Lower leg skin (tissue), 4 donors: ENCODE measurements around the gene TAX1BP3. TPM values are rescaled to one million over a fixed set of nuclear protein-coding genes. Genes with fewer than 3 reads are reported as not detected.

ENCODE experiments used
- DNase-seq, 2 donors: peaks; one replicate each; pipeline ENCODE4 v3.0.0-alpha.2; 2019; ENCODE audit warnings: low spot score in 2 of 2
- H3K4me3 ChIP-seq: fragments of 200-600 bp; sonication (generic); 2 replicates; pipeline ENCODE4 v1.5.1; 2017; ENCODE audit warnings: mild to moderate bottlenecking, low read depth; ENCODE audit not compliant: poor library complexity, severe bottlenecking
- CTCF ChIP-seq, 3 donors: fragments of 450-650 bp; IDR thresholded peaks; one replicate each; pipeline ENCODE4 v1.5.1; 2016; ENCODE audit warnings: antibody characterized with exemption in 3 of 3, mild to moderate bottlenecking in 3 of 3, moderate library complexity in 2 of 3
- POLR2A ChIP-seq, 2 donors: fragments of 450-650 bp; IDR thresholded peaks; one replicate each; pipeline ENCODE4 v1.6.1; 2016 to 2017; ENCODE audit warnings: antibody characterized with exemption in 2 of 2, mild to moderate bottlenecking in 1 of 2, moderate library complexity in 1 of 2
- WGBS, 2 donors: methylation state at CpG; one replicate each; pipeline ENCODE4 v1.1.5; 2018; 5-methylcytosine and 5-hydroxymethylcytosine counted together
- intact Hi-C: fragments of 100-400 bp; cut with DNase I; formaldehyde crosslinking; loops from one replicate; pipeline ENCODE4 v1.15.0; 2023; ENCODE audit warnings: low total_unique reads
- total RNA-seq, 4 donors: library from RNA; depleted of rRNA; stranded (reverse); fragments of >200 nt; gene quantifications; one replicate each; pipeline ENCODE4 v1.1.0, GENCODE V29; 2016

TAX1BP3 gene
- total RNA-seq, 4 donors from 2014 or later: 90.5 to 181 (median 153) TPM

- intact Hi-C loops: no loop called here
- 79 to 80% methylated on average over 16 of the region's 16 CpGs for WGBS, 2 donors
- no peak for DNase-seq
Measured at GRCh38 chr17:3656755-3657587, 11.4 kb downstream of the TAX1BP3 start.

GRCh38 chr17:3656353-3656752, 12.0 kb downstream of the TAX1BP3 start:
- intact Hi-C loops: no loop called here
- TF ChIP-seq POLR2A (IDR thresholded peaks at IDR 0.05) (no peak), CTCF (IDR thresholded peaks at IDR 0.05) (no peak)
- no peak overlapping the region for H3K4me3 ChIP-seq
- 89 to 90% methylated on average over 13 to 14 of the region's 16 CpGs for WGBS, 2 donors
- no peak for DNase-seq

More at GRCh38 chr17:3656755-3657587, 11.4 kb downstream of the TAX1BP3 start:
- no peak for TF ChIP-seq CTCF (IDR thresholded peaks at IDR 0.05)
- no peak for TF ChIP-seq POLR2A (IDR thresholded peaks at IDR 0.05)
- no peak overlapping the region for H3K4me3 ChIP-seq

GRCh38 chr17:3655766-3656165, 12.6 kb downstream of the TAX1BP3 start:
- no peak overlapping the region for H3K4me3 ChIP-seq
- no peak for DNase-seq
- TF ChIP-seq CTCF (IDR thresholded peaks at IDR 0.05) (no peak), POLR2A (IDR thresholded peaks at IDR 0.05) (no peak)
- intact Hi-C loops: no loop called here
- 77 to 85% methylated on average over 9 to 11 of the region's 11 CpGs for WGBS, 2 donors

- no peak overlapping the region for H3K4me3 ChIP-seq
- no peak for TF ChIP-seq CTCF (IDR thresholded peaks at IDR 0.05)
- no peak for TF ChIP-seq POLR2A (IDR thresholded peaks at IDR 0.05)
- no peak for DNase-seq
- intact Hi-C loops: no loop called here
- 53 to 54% methylated on average over 20 of the region's 20 CpGs for WGBS, 2 donors
Measured at GRCh38 chr17:3647769-3648555, 20.4 kb downstream of the TAX1BP3 start.

- no peak overlapping the region for H3K4me3 ChIP-seq
- DNase-seq: no peak
- TF ChIP-seq POLR2A (IDR thresholded peaks at IDR 0.05): no peak
- no peak for TF ChIP-seq CTCF (IDR thresholded peaks at IDR 0.05)
- 80 to 87% methylated on average over 12 of the region's 12 CpGs for WGBS, 2 donors
- intact Hi-C loops: no loop called here
Measured at GRCh38 chr17:3647251-3647650, 21.1 kb downstream of the TAX1BP3 start.
